Endothelial cell of umbilical vein (primary cell): Measurements from ENCODE around the gene ZFPM1. TPM values are rescaled to one million over a fixed set of nuclear protein-coding genes. Genes with fewer than 3 reads are reported as not detected.

Source experiments
- BruUV-seq: library from RNA; stranded (reverse); fragments of 400-500 nt; replicated peaks from 2 replicates; lab custom pipeline; 2021; lab: Mats Ljungman, UMichigan
- CTCF ChIA-PET: fragments of 300-600, 350-600 bp; sonication (Branson Sonifier 250); formaldehyde crosslinking; loops from one replicate; lab custom pipeline; 2021; ENCODE audit warnings: antibody characterized with exemption, inconsistent platforms; lab: Charles Lee
- POLR2A ChIA-PET: fragments of 300-600, 350-600 bp; sonication (Branson Sonifier 250); formaldehyde crosslinking; loops from one replicate; lab custom pipeline; 2021; ENCODE audit warnings: antibody characterized with exemption, inconsistent platforms; lab: Charles Lee
- DNase-seq: peaks from one replicate; pipeline ENCODE4 v3.0.0-alpha.2; 2011; ENCODE audit warnings: low read depth, low spot score
- FAIRE-seq: peaks from 2 replicates; lab custom pipeline; 2011; peaks lifted over from hg19 to GRCh38; lab: Jason Lieb, UNC
- H2AFZ ChIP-seq: 2 replicates; pipeline ENCODE4 v1.6.0; 2012; ENCODE audit warnings: low read depth, low read length, control low read depth, inconsistent platforms
- H3K27ac ChIP-seq: 2 replicates; pipeline ENCODE4 v1.5.1; 2011; ENCODE audit warnings: low read depth, mild to moderate bottlenecking, control low read depth, low read length, moderate library complexity; ENCODE audit not compliant: insufficient read depth
- H3K27me3 ChIP-seq, 2 experiments: 2 replicates each; pipeline versions ENCODE4 v1.6.0 to v1.6.1; 2011; ENCODE audit warnings: low read length in 2 of 2, mixed read lengths in 1 of 2; ENCODE audit not compliant: control insufficient read depth in 2 of 2, insufficient read depth in 2 of 2
- H3K36me3 ChIP-seq, 2 experiments: 2 replicates in 1 of 2; 3 replicates in 1 of 2; pipeline ENCODE4 v1.5.1; 2011; ENCODE audit warnings: low read length in 2 of 2, mild to moderate bottlenecking in 1 of 2, moderate library complexity in 1 of 2; ENCODE audit not compliant: control insufficient read depth in 2 of 2, insufficient read depth in 2 of 2; ENCODE audit errors: extremely low read depth in 1 of 2
- H3K4me1 ChIP-seq: 3 replicates; pipeline ENCODE4 v1.5.1; 2011; ENCODE audit warnings: mild to moderate bottlenecking, low read length; ENCODE audit not compliant: control insufficient read depth, insufficient read depth; ENCODE audit errors: extremely low read depth
- H3K4me2 ChIP-seq: 2 replicates; pipeline ENCODE4 v1.6.1; 2011; ENCODE audit warnings: low read length, control low read depth, mixed read lengths; ENCODE audit not compliant: insufficient read depth
- H3K4me3 ChIP-seq, 3 experiments: fragments of 200-600 bp in 1 of 3; sonication (generic), shearing (Covaris generic) in 1 of 3; replicated peaks in 1 of 3; 2 replicates each; pipeline ENCODE4 v1.5.1; 2011 to 2016; ENCODE audit warnings: control low read depth in 3 of 3, low read length in 3 of 3, mild to moderate bottlenecking in 2 of 3, inconsistent platforms in 1 of 3, low read depth in 1 of 3, moderate library complexity in 1 of 3; ENCODE audit not compliant: insufficient read depth in 1 of 3
- H3K79me2 ChIP-seq: 2 replicates; pipeline ENCODE4 v1.6.0; 2012; ENCODE audit warnings: low read length, inconsistent platforms; ENCODE audit not compliant: control insufficient read depth, insufficient read depth
- H3K9ac ChIP-seq: replicated peaks from 2 replicates; pipeline ENCODE3; 2011; ENCODE audit warnings: low read length, control low read depth; ENCODE audit not compliant: insufficient read depth; ENCODE audit errors: extremely low read depth
- H3K9me1 ChIP-seq: replicated peaks from 3 replicates; pipeline ENCODE4 v1.6.0; 2011; ENCODE audit warnings: mild to moderate bottlenecking, low read length; ENCODE audit not compliant: control insufficient read depth, insufficient read depth; ENCODE audit errors: extremely low read depth
- H3K9me3 ChIP-seq: replicated peaks from 2 replicates; pipeline ENCODE4 v1.5.1; 2012; ENCODE audit warnings: low read length, inconsistent platforms; ENCODE audit not compliant: control insufficient read depth, insufficient read depth
- H4K20me1 ChIP-seq: replicated peaks from 2 replicates; pipeline ENCODE3; 2011; ENCODE audit warnings: mild to moderate bottlenecking, low read length; ENCODE audit not compliant: control insufficient read depth, insufficient read depth; ENCODE audit errors: extremely low read depth
- CTCF ChIP-seq, 2 donors: IDR thresholded peaks; 1 replicate in 1 of 2; 2 replicates in 1 of 2; pipeline ENCODE4 v1.5.1; 2011; ENCODE audit warnings: low read length in 2 of 2, mild to moderate bottlenecking in 2 of 2, moderate library complexity in 2 of 2, control low read depth in 1 of 2, inconsistent platforms in 1 of 2, low read depth in 1 of 2; ENCODE audit not compliant: insufficient read depth in 1 of 2; ENCODE audit errors: extremely low read depth in 1 of 2
- EZH2 ChIP-seq: IDR thresholded peaks from 2 replicates; pipeline ENCODE4 v1.6.1; 2012; ENCODE audit warnings: borderline replicate concordance, low read depth, mild to moderate bottlenecking, moderate library complexity, low read length, inconsistent platforms; ENCODE audit not compliant: severe bottlenecking
- FOS ChIP-seq: IDR thresholded peaks from 2 replicates; pipeline ENCODE4 v1.6.1; 2011; ENCODE audit warnings: mild to moderate bottlenecking, low read length, moderate library complexity, borderline replicate concordance; ENCODE audit not compliant: insufficient read depth
- GATA2 ChIP-seq: IDR thresholded peaks from 2 replicates; pipeline ENCODE4 v1.7.0; 2011; ENCODE audit warnings: low read depth, mild to moderate bottlenecking, moderate library complexity, mixed read lengths, low read length; ENCODE audit not compliant: insufficient read length, insufficient read depth
- JUN ChIP-seq: IDR thresholded peaks from 2 replicates; pipeline ENCODE4 v1.6.1; 2011; ENCODE audit warnings: borderline replicate concordance, low read depth; ENCODE audit not compliant: insufficient read length, insufficient read depth
- MAX ChIP-seq: IDR thresholded peaks from 2 replicates; pipeline ENCODE4 v1.6.1; 2011; ENCODE audit not compliant: insufficient read depth, insufficient read length
- MYC ChIP-seq: IDR thresholded peaks from one replicate; pipeline ENCODE4 v1.6.1; 2011; ENCODE audit warnings: mild to moderate bottlenecking, low read depth, low read length
- POLR2A ChIP-seq: IDR thresholded peaks from 2 replicates; pipeline ENCODE4 v1.6.1; 2012; ENCODE audit warnings: low read depth, mild to moderate bottlenecking, control low read depth, low read length
- POLR2AphosphoS5 ChIP-seq: IDR thresholded peaks from 2 replicates; pipeline ENCODE4 v1.6.1; 2012; ENCODE audit warnings: low read depth, mild to moderate bottlenecking, control low read depth, low read length, moderate library complexity; ENCODE audit not compliant: insufficient read depth
- dilution Hi-C: fragments of 300-500 bp; cut with MboI; formaldehyde crosslinking; loops from one replicate; pipeline ENCODE4 v1.15.0; 2019; ENCODE audit warnings: low sequenced_read_pairs; ENCODE audit not compliant: extremely low pct_ligation_motif_present
- intact Hi-C: fragments of 100-400 bp; cut with micrococcal nuclease; formaldehyde crosslinking; loops from one replicate; pipeline ENCODE4 v1.10.0; 2022
- polyA plus RNA-seq, 4 experiments: library from polyadenylated mRNA; depleted of rRNA in 3 of 4; stranded (reverse) in 3 of 4; unstranded in 1 of 4; fragments of >200 nt; gene quantifications; 2 replicates each; pipeline versions ENCODE4 v1.2.1 to v1.2.3, GENCODE V29; 2011 to 2012; ENCODE audit warnings: missing spikeins in 1 of 4
- total RNA-seq: library from RNA; stranded (reverse); gene quantifications from 2 replicates; pipeline ENCODE4 v1.2.3, GENCODE V29; 2021

Gene ZFPM1
- total and polyA plus RNA-seq, 2 donors (not counting 3 experiments of a cell fraction or from before 2014, with no cell fraction given): 0.37 to 7.5 TPM

GRCh38 chr16:88417684-88418476, 35.2 kb upstream of the ZFPM1 start:
- BruUV-seq: no TSS peak

More at GRCh38 chr16:88417684-88418476, 35.2 kb upstream of the ZFPM1 start:
- Histone ChIP-seq H3K4me1 (no peaks in the 10 kb centered on the region), H3K4me2 (no peak overlapping the region), H3K9ac (no peak overlapping the region), H4K20me1 (no peaks in the 10 kb centered on the region), H2AFZ (no peak overlapping the region), H3K79me2 (no peaks in the 10 kb centered on the region), H3K9me3 (no peaks in the 10 kb centered on the region), H3K36me3 (no peaks in the 10 kb centered on the region), H3K27ac (no peak overlapping the region), H3K27me3 (no peaks in the 10 kb centered on the region), H3K9me1 (no peaks in the 10 kb centered on the region), H3K4me3 (no peak overlapping the region)
- POLR2A ChIA-PET: no interaction called here
- intact Hi-C loops: no loop called here
- TF ChIP-seq POLR2AphosphoS5 (no peak), POLR2A (no peak), MAX (no peak), MYC (no peak), GATA2 (no peak), JUN (no peak), CTCF (IDR thresholded peaks at IDR 0.05; ENCODE audit: extremely low read depth in 1 of 2, insufficient read depth in 1 of 2, low read depth in 1 of 2, low read length in 2 of 2) (no peak), FOS (no peak), EZH2 (no peak)
- CTCF ChIA-PET: interaction anchor here (0.8 kb wide), 1 partner anchor 32 kb away, joined by 3 read pairs; no protein-coding TSS in a partner anchor
- FAIRE-seq (no peak), DNase-seq (no peak)
- dilution Hi-C loops: no loop called here
